Left lobe of liver (tissue), 2 donors: Measurements from ENCODE around the gene DNASE1L2. TPM values are rescaled to one million over a fixed set of nuclear protein-coding genes. Genes with fewer than 3 reads are reported as not detected.
A peak's percentile ranks its signal among the peaks of the same experiment; 100 is the strongest.
"Not testable (repeated sequence)": the region's sequence is repeated elsewhere in the genome, so short reads cannot be mapped to it uniquely, and the experiment has no call there.

Experiments used
- ATAC-seq: fragments of 200-7000 bp; cut with Tn5 transposase; one replicate; pipeline ENCODE4 v1.9.1; 2020; ENCODE audit warnings: mild to moderate bottlenecking, moderate library complexity
- DNase-seq: peaks from one replicate; pipeline ENCODE4 v3.0.0-alpha.2; 2020; ENCODE audit warnings: low spot score
- total RNA-seq: library from RNA; stranded (reverse); gene quantifications from one replicate; pipeline ENCODE4 v1.2.1, GENCODE V29; 2021
- donor health status: DM: no; HTN: no; CAD: no; lungs with moderate emphysema.
- donor health status: DM: no; HTN: yes; CAD: no.

The DNASE1L2 gene
- total RNA-seq, 1 donor from 2014 or later: 1.2 TPM

GRCh38 chr16:2263026-2263425 lies 26.8 kb downstream of the DNASE1L2 start:
- not testable (repeated sequence) for DNase-seq, ATAC-seq

GRCh38 chr16:2266887-2267286 lies 30.6 kb downstream of the DNASE1L2 start:
- not testable (repeated sequence) for ATAC-seq, DNase-seq

- ATAC-seq: peak; percentile 82
- not testable (repeated sequence) for DNase-seq
Observed at GRCh38 chr16:2267505-2267912, 31.3 kb downstream of the DNASE1L2 start.

GRCh38 chr16:2267913-2268666 lies 31.8 kb downstream of the DNASE1L2 start, which contains the start of gene RNPS1:
TSS of gene RNPS1 (minus strand) at chr16:2268126. CDS start at chr16:2264643, 3,483 bp downstream.
- DNase-seq: peak; percentile 97
- ATAC-seq: peak; percentile 94

GRCh38 chr16:2270070-2270462 lies 33.8 kb downstream of the DNASE1L2 start:
- DNase-seq (no peak), ATAC-seq (no peak)

DNA sequence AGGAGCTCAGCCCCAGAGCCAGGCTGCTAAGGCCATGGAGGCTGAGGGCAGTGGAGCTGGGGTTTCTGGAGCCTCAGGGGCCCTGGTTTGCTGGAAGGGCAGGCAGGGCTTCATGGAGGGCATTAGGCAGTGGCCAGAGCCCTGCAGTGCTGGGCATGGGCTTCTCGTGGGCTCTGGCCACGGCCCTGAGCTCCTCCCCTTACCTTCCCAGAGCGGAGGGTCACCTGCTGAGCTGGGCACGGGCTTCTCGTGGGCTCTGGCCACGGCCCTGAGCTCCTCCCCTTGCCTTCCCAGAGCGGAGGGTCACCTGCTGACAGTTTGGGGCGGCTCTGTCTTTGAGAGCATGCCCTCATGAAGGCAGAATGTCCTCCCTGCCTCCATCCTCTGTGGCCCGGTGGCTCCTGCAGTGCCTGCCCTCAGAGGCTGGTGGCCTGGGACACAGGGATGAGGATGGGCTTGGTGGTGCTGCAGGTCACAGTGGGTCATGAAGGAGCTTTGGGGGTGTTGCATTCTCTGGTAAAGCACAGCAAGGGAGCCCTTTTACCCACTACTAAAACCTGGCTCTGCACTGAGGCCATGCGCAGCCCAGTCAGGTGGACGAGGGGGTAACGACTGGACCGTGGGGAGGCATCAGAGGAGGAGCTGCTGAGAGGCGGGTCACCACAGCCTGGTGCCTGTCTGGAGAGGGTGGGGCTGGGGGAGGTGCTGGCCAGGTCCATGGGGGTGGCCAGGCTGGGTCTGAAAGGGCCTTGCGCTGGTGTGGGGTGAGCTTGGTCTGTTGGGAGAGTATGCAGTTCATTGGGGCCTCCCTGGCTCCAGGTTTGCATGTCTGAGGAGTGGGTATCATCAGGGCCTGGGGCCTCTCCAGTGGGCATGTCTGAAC lies 34.6 kb downstream of the DNASE1L2 start:
- no peak for ATAC-seq
- no peak for DNase-seq

- ATAC-seq (no peak), DNase-seq (no peak)
Observed at GRCh38 chr16:2271848-2272461, 35.7 kb downstream of the DNASE1L2 start.

- DNase-seq: no peak
- ATAC-seq: no peak
Observed at GRCh38 chr16:2273484-2273883, 37.2 kb downstream of the DNASE1L2 start.

- ATAC-seq (no peak), DNase-seq (no peak)
Observed at GRCh38 chr16:2273931-2274330, 37.7 kb downstream of the DNASE1L2 start.

- ATAC-seq (no peak), DNase-seq (no peak)
Observed at GRCh38 chr16:2275476-2276367, 39.5 kb downstream of the DNASE1L2 start.

DNA sequence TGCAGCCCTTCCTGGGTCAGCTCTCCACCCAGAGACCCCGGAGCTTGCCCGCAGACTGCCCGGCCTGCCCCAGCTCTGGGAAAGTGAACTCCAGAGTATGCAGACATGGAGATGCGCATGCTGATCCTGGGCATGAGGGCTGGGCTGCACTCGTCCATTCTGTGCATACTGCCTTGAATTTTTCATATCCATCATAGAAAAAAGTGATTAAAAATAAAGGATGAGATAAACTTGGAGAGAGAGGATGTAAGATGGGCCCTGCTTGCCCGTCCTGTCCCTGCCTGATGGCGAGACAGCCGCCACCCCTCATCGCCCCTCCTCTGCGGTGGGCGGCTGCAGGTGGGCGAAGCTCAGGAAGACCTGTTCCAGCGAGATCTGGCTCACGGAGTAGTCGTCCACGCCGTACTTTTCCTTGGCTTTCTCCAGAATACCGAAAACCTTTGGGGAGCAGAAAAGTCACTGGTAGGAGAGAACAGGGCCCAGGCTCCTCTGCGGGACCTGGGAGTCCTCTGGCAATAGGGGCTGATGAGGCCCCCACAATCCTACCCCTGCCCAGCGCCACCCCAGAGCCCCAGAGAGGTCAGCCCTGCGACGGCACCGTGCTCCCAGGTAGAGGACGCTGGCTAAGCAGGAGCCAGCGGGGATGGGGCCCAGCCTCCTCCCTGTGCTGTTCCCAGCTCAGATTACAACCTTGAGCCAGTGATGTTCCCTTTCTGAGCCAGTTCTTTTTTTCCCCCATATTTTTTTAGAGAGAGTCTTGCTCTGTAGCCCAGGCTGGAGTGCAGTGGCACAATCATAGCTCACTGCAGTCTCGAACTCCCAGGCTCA lies 40.3 kb downstream of the DNASE1L2 start:
- ATAC-seq: no peak
- no peak for DNase-seq

DNA sequence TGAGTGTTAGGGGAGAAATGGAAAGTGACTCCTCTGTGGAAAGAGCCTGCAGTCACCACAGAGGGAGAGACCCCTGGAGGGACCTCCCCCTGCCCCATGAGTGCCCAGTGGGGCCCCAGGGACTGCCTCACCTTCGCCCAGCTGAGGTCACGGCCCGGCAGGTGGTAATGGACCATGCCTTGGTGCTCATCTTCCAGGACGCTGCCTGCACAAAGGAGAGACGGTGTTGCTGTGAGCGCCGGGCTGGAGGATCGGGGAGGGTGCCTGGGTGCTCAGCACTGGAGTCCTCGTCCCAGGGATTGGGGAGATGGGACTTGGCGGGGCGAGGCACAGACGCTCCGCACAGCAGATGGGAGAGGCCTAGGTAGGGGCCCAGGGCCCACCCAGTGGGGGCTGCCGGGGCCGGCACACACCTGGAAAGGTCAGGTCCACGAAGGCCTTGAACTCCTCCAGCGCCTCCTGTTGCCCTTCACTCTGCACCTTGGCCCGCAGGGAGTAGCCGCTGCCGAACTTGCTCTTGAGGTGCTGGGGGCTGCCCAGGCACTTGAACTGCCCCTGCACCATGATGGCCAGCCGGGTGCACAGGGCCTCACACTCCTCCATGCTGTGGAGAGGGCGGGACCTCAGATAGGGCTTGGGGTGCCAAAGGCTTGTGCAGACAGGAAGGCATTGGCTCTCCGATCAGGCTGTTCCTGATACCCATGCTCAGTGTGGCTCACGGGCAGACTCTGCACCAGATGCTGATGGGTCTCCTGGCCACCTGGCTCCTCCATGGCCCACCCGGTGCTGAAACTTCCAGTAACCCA lies 41.4 kb downstream of the DNASE1L2 start:
- ATAC-seq: no peak
- DNase-seq: no peak

DNA sequence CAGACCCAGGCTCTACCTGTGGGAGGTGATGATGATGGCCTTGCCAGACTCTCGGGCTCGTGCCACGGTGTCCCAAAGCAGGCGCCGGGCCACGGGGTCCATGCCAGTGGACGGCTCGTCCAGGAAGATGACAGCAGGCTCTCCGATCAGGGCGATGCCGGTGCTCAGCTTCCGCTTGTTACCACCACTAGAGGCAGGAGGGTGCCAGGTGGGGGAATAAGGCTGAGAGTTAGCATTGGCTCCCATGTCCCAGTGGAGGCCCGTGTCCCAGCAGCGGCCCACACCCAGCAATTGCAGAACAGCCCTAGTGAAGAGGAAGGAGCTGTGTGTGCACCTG lies 42.0 kb downstream of the DNASE1L2 start:
- ATAC-seq (peak; percentile 21), DNase-seq (no peak)

DNA sequence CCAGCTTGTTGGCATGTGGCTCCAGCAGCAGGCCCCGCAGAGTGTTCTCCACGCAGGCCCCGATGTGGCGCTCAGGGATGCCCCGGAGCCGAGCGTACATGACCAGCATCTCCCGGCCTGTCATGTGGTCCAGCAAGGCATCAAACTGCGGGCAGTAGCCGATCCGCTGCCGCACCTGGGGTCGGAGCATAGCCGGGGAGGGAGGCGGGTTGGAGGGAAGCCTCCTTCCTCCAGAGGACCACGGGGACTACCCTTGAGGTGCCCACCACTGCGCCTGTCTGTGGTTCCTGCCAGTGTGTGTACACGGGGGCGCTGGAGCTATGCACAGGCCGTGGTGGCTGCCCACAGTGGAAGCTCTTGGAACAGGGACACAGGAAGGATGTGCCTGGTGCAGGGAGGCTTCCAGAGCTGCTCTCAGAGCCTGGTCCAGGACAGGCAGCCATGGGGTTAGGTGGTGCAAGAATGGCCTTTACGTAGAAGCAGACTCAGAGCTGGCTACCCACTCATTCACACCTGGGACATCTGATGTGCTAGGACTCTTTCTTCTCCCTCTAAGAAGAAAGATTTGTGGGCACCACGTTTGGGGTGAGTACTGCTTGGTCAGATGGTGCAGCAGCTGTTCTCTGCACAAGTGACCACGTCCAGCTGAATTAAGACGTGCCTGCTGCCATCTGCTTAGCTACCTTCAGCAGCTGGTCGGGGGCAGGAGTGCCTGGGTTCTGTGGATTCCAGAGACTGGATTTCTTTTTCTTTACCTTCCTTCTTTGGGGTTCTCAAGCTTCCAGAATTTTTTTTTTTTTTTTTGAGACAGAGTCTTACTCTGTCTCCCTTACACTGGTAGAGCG lies 42.9 kb downstream of the DNASE1L2 start:
- no peak for ATAC-seq
- DNase-seq: no peak

- DNase-seq (no peak), ATAC-seq (no peak)
Observed at GRCh38 chr16:2280461-2280860, 44.2 kb downstream of the DNASE1L2 start.

DNA sequence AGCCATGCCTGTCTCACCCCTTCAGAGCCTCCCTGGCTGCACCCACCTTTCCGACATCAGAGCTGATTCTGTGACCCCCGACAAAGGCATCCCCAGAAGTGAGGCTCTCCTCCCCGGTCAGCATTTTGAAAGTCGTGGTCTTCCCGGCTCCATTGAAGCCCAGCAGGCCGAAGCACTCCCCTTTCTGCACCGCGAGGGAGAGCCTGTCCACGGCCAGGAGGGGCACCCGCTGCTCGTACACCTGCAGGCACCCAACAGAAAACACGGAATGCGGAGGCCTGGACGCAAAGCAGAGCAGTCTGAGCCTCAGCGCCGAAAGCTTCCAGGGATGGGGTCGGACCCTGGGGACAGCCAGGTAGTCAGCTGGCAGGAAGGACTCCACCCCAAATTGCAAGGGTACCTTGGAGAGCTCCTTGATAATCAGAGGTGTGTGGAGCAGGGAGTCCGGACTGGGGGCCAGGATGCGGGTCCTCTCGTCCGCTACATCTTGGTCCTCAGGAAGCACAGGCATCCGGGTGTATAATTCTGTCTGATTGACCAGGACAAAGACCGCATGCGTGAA lies 44.8 kb downstream of the DNASE1L2 start:
- ATAC-seq (no peak), DNase-seq (no peak)

DNA sequence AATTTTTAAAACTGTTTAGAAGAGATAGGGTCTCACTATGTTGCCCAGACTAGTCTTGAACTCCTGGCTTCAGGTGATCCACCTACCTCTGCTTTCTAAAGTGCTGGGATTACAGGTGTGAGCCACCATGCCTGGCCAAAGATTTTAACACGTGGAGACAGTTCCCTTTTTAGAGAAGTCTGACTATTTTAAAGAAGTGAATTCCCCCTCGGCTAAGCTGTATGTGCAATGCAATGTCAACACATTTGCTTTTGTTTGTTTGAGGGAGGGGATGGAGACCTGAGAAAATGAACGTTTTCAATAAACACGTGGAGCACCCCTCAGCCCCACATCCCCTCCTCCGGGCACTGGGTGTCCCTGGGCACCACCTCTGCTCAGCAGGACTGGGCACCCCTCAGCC lies 46.0 kb downstream of the DNASE1L2 start:
- no peak for DNase-seq
- no peak for ATAC-seq
